SHP77 (cell line): ENCODE measurements around the gene PLTP.
"Not testable (repeated sequence)": the region's sequence is repeated elsewhere in the genome, so short reads cannot be mapped to it uniquely, and the experiment has no call there.

ENCODE experiments used
- DNase-seq, 2 experiments: peaks; one replicate each; lab custom pipeline; 2025; lab: John Stamatoyannopoulos, UW

The PLTP gene

GRCh38 chr20:45920462-45921336 lies 8.7 kb upstream of the PLTP start:
- DNase-seq: no peak

DNA sequence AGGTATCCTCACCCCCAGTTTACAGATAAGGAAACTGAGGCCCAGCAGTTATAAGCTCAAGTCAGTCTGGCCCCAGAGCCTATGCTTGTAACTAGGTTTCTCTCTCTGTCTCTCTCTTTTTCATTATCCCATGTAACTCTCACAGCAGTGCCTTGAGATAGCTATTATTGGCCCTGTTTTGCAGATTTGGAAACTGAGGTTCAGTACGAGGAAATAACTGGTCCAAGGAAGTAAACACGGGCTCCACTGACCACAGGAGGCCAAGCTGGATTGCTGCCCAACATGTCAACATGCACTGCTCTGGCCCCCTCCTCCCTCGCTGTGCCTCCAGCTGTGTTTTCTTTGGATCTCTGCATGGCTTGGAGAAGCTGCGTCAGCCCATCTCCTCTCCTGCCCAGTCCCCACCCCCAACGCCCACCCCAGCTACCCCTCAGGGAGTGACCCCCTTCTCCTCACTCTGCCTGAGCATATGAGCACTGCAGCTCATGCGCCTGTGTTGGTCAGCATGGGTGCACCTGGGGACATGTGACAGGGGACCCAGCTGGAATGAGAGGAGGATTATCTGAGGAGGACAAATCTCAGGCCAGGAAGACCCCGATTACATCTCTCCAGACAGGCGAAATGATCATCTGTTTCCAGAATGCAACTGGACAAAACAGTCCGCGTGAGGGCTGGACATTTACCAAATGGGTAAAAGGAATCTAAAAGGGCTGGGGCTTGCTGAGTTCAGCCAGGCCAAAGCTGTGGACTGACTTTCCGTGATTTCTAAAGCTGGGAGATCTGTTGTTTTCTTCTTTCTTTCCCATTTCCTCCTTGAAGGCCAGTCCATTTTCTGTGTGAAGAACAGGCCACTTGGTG lies 7.8 kb upstream of the PLTP start:
- DNase-seq: peak; percentile 22 to 52

DNA sequence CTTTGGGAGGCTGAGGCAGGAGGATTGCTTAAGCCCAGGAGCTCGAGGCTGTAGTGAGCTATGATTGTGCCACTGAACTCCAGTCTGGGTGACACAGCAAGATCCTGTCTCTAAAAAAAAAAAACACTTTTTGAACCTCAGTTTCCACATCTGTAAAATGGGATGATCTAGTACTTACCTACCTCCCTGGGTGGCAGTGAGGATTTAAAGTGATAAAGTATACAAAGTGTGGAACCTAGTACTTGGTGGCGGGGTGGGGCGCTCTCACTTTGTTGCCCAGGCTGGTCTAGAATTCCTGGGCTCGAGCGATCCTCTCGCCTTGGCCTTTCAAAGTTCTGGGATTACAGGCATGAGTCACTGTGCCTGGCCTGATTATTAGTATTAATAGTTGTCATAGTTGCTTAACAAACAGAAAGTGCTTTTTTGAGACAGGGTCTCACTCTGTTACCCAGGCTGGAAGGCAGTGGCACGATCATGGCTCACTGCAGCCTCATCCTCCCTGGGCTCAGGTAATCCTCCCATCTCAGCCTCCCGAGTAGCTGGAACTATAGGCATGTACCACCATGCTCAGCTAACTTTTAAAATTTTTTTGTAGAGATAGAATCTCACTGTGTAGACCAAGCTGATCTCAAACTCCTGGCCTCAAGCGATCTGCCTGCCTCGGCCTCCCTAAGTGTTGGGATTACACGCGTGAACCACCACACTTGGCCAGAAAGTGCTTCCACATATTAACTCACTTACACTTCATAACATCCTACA lies 7.0 kb upstream of the PLTP start:
- DNase-seq: no peak

DNA sequence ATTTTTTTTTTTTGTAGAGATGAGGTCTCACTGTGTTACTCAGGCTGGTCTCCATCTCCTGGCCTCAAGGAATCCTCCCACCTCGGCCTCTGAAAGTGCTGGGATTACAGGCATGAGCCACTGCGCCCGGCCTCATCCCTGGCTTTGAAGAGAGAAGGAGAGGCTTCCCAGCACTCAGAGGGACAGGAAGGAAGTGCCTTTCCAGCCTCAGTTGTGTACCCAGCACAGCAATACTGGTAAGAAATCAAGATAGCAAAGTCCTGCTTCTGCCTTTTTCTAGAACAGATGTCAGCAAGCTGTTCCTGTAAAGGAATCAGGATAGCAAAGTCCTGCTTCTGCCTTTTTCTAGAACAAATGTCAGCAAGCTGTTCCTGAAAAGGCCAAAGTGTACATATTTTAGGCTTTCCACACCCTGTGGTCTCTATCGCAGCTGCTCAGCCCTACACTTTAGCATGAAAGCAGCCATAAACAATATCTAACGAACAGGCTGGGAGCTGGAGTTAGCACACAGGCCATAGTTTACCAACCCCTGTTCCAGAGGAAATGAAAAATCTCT lies 6.3 kb upstream of the PLTP start:
- no peak for DNase-seq

DNA sequence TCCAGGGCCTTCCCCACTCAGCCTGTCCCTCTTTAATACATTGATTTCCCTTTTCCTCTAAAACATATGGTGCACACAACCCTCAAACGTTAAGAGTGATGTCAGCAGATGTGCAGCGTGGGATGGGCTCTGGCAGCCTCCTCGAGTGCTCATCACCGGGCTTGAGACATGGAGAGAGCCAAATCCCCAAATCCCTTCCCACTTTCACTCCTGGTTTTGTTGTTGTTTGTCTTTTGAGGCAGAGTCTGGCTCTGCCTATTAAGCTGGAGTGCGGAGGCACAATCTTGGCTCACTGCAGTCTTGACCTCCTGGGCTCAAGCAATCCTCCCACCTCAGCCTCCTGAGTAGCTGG lies 5.8 kb upstream of the PLTP start:
- DNase-seq: no peak

DNA sequence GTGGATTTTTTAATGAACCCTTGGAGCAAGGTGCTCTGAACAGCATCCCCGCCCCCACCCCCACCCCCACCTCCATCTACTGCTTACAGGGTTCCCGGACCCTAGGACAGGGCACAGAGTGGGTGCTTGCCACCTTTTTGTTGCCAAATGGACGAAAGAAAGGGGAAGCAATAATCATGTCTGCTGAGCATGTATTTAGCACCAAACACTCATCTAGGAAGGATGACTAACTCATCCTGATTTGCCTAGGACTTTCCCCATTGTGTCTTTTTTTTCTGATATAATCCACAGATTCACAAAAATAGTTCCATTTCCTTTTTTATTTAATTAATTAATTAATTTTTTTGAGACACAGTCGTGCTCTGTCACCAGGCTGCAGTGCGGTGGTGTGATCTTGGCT lies 1.2 kb upstream of the PLTP start:
- DNase-seq: no peak

- DNase-seq: no peak
Observed at GRCh38 chr20:45912344-45912682, 358 bp upstream of the PLTP start.

DNA sequence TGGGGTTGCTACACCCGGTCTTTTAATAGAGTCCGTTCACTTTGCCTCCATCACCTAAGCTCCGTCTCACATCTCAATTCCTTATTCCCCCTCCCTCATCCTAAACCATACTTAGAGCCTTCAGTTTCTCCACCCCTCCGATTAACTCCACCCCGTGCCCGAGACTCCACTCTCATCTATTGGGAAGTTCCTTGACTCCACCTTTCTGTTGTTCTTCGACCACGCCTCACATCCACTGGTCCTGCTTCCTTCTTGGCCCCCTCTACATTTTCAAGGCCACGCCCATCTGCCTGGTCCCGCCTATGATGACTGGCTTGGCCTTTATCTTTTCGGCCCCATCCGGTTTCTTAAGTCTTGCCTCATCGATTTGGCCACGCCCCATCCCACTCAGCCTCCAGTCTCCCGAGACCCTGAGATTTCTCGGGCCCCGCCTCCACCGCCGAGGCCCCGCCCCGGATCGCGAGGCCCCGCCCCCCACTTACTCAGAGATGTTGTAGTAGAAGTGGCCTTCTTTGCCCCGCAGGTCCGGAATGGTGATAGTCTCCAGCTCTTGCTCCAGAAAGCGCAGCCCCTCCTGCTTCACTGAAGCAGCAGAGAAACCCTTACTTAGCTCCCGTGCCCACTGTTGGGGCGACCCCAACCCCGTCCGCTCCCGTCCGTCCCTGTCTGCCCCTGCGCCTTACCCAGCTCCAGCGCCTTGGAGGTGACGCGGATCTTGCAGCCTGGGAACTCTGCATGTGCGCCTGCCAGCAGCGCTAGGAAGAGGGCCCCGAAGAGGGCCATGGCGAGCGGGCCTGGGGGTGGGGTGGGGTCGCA lies 1.1 kb downstream of the PLTP start:
- DNase-seq: no peak

DNA sequence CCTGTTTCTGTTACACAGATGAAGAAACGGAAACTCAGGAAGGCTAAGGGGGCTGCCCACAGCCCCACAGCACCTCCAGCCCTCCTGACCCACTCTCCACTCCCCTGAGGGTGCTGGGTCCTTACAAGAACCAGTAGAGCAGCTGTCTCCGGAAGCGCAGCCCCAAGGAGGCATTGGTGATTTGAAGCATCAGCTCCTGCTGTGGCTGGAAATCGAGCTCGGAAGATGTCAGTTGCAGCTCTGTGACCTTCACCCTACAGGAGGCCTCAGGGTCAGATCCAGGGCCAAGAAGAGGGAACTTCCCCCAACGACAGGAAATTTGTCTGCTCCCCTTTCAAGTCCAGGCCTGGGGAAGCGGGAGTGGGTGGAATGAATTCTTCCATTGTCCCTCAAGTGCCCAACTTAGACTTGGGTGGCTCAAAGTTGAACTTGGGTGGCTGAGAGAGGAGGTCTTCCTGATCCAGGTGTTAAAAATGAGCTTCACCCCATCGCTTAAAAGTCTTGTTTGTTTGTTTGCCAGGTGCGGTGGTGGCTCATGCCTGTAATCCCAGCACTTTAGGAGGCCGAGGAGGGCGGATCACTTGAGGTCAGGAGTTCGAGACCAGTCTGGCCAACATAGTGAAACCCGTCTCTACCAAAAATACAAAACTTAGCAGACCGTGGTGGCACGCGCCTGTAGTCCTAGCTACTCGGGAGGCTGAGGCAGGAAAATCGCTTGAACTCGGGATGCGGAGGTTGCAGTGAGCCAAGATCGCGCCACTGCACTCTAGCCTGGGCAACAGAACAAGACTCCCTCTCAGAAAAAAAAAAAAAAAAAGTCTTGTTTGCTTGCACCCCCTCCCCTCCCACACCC lies 1.9 kb downstream of the PLTP start:
- DNase-seq: no peak

- no peak for DNase-seq
Observed at GRCh38 chr20:45909336-45909808, 2.6 kb downstream of the PLTP start.

DNA sequence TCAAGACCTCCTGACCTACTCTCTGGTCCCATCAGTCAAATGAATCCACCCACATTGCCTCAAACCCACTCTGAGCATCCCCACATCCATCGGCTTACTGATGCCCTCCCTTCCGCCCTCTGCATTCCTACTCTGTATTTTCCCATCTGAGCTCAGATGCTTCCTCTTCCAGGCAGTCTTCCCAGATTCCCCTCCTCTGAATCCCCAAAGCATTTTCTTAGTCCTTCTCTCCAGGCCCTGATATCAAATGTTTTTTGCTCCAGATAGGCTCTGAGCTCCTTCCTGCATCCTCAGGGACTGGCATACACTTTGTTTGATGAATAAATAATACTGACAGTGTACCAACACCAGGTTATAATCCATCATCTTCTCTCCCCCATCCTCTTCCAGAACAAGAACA lies 3.9 kb downstream of the PLTP start:
- DNase-seq: no peak

GRCh38 chr20:45907219-45907948 lies 4.6 kb downstream of the PLTP start:
- no peak for DNase-seq

DNA sequence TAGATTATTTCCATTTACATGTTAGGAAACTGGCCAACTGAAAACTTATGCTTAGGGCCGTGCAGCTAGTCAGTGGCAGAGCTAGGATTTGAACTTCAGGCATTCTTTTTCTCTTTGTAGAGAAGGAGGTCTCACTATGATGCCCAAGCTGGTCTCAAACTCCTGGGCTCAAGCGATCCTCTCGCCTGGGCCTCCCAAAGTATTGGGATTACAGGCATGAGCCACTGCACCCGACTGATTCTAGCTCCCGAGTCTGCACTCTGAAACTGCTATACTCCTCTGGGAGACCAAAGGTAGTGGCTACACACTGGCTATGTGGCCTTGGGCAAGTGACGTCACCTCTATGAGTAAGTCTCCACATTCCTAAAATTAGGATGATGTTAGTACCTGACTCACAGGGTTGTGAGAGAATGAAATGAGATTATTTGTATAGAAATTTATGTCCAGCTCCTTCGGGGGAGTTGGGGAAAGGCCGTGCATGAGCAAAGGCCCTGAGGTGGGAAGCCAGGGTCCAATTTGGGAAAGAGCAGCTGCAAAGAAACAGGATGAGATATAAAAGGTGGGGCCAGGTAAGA lies 6.4 kb downstream of the PLTP start:
- DNase-seq: no peak

DNA sequence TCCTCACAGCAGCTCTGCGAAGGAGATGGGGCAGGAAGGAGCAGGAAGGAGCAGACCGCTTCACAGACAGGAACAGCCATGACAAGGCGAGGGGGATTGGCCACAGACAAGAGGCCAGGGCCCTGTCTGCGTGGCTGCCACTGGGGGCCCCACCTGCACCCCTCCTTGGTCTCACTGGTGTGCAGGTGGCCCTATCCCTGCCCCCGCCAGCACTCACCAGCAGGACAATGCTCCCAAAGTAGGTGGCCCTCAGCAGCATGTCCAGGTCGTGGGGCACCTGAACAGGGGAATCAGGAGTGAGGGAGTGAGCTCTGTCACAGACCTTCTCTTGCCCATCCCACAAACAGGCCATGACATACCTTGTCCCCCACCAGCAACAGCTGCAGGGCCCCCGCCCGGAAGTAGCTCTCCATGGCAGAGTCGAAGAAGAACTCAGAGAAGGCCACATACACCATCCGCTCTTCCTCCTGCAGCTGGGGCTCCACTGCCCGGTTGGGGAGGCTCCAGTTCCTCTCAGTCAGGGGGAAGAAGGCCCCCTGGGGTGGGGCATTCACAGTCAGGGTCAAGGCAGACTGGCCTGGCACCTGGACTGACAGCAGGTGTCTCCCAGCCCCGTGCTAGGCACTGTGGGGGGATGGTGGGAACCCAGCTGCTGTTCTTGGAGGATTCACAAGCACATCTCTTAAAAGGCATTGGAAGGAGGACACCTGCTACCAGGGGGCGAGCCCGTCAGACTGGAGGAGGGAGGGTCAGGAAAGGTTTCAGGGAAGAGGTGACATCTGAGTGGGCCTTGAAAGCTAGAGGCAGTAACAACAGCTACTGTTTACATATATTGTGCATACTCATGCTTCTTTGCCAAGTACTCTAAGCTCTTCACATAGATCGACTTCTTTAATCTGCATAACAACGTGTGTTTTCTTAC lies 7.1 kb downstream of the PLTP start:
- no peak for DNase-seq

DNA sequence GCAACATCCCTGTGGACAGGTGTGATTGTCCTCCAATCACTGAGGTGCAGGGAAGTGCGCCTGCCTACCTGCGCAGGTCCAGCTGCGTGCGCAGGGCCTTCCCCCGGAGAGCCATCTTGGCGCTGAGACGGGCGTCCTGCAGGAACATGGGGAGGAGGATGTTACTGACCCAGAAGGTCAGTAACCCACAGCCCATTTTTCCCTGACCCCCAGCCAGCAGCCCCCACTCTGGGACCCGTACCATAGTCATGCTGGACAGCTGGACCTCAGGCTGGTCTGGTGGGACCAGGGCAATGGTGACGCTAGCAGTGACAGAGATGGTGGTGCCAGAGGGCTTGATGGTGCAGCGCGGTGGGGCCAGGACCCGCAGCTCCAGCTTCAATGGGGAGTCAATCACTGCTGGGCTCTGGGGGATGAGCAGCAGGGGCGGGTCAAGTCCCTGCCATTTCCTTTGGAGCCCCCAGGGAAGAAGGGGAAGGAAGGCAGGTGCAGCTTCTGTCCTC lies 9.7 kb downstream of the PLTP start:
- no peak for DNase-seq

- not testable (repeated sequence) for DNase-seq
Observed at GRCh38 chr20:45901332-45901731, 10.6 kb downstream of the PLTP start.

DNA sequence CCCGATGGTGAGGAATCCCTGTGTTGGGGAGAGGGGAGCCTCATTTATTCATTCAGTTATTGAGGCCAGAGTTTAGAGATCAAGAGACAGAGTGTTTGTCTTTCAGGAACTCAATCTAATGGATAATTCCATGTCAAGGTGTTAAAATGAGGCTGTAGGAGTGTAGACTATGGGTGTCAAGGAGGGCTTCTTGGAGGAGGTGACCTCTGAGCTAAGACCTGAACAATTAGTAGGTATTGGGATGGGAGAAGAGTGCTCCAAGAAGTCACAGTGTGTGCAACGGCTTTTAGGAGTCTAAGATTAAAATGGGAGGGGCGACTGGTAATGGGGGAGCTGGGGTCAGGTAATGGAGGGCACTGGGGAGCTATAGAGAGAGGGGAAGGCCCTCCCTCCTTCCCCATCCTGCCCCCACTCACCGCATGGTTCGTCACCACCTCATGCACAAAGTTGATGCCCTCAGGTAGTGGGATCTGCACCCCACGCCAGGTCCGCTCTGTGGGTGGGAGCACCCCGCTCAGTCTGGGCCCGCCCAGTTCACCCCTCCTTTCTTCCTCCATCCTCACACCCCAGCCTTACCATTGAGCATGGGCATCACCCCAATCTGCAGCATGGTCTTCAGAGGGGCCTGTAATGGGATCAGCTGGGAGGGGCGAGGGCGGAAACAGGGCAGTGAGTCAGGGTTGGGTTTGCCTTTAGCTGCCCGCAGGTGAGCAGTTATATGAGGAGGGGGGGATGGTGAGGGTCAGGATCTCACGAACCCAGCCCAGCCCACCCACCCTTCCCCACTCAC lies 12.7 kb downstream of the PLTP start:
- no peak for DNase-seq
